ENCODE results near the gene SH3RF3. TPM values are rescaled to one million over a fixed set of nuclear protein-coding genes. Genes with fewer than 3 reads are reported as not detected.

Gene SH3RF3
- total and polyA plus RNA-seq, 2 of the 13 experiments (the other 11 are each of a cell fraction or from before 2014, with no cell fraction given): 0.04 TPM; not detected in 1

GRCh38 chr2:109247812-109248211 lies 118.8 kb downstream of the SH3RF3 start (continued):
- TF ChIP-seq ZNF609 (CRISPR knock-in tag; IDR thresholded peaks at IDR 0.05; ENCODE audit: borderline replicate concordance) (no peak), GABPA (IDR thresholded peaks at IDR 0.05; ENCODE audit: low read depth, low read length) (no peak), GABPA (CRISPR knock-in tag; IDR thresholded peaks at IDR 0.05; ENCODE audit: low read depth) (no peak)

GRCh38 chr2:109248590-109248989 lies 119.6 kb downstream of the SH3RF3 start:
- Histone ChIP-seq H4K20me1 (ENCODE audit: insufficient read depth, low read length) (no peaks in the 10 kb centered on the region), H3K4me1 (ENCODE audit: insufficient read depth, low read length) (no peaks in the 10 kb centered on the region), H3K79me2 (ENCODE audit: insufficient read depth, low read length) (no peaks in the 10 kb centered on the region), H3K27ac (ENCODE audit: extremely low read length, insufficient read depth, low read length) (no peak overlapping the region), H3K9ac (ENCODE audit: insufficient read depth, low read depth, low read length) (no peak overlapping the region), H3K4me3 (replicated peaks in 1 of 3; ENCODE audit: insufficient read depth in 1 of 3, low read depth in 2 of 3, low read length in 3 of 3) (no peak overlapping the region), H2AFZ (ENCODE audit: low read length) (no peak overlapping the region), H3K36me3 (replicated peaks in 1 of 2; ENCODE audit: control insufficient read depth in 1 of 2, insufficient read depth in 2 of 2, low read length in 2 of 2) (no peaks in the 10 kb centered on the region), H3K27me3 (ENCODE audit: control insufficient read depth in 1 of 2, insufficient read depth in 2 of 2, low read length in 2 of 2) (peaks cover 0 to 3% of the 10 kb centered on the region in 2 experiments; a peak in 2 of 5 replicates), H3K4me2 (ENCODE audit: low read depth, low read length) (no peak overlapping the region), H3K9me3 (ENCODE audit: low read length) (no peaks in the 10 kb centered on the region)
- ChIA-PET POLR2A (no interaction called here), CTCF (ENCODE audit: low intra/inter-chr PET ratio, low total read pairs) (no interaction called here)
- ATAC-seq: no peak
- in situ Hi-C loops (cut with HindIII; ENCODE audit: extremely low pct_ligation_motif_present, low pct_unique_long_range_greater_than_20kb) (no loop called here), intact Hi-C loops (cut with micrococcal nuclease; ENCODE audit: unreplicated experiment) (no loop called here)
- FAIRE-seq: no peak
- no TSS peak for BruUV-seq (replicated peaks)
- TF ChIP-seq REL (CRISPR knock-in tag; conservative IDR thresholded peaks at IDR 0.05) (no peak), KAT7 (CRISPR knock-in tag; IDR thresholded peaks at IDR 0.05; ENCODE audit: borderline replicate concordance) (no peak), DDIT3 (CRISPR knock-in tag; IDR thresholded peaks at IDR 0.05) (no peak)
- WGBS (ENCODE audit: low lambda C conversion rate): 12% methylated on average over 2 of the region's 2 CpGs
- DNase-seq (ENCODE audit: low spot score): no peak
